Keratinocyte (primary cell): ENCODE data around the gene FREM3. TPM values are rescaled to one million over a fixed set of nuclear protein-coding genes. Genes with fewer than 3 reads are reported as not detected.

Experiments
- DNase-seq: peaks from one replicate; pipeline ENCODE4 v3.0.0-alpha.2; 2011; ENCODE audit warnings: low read depth, missing footprints, low spot score
- FAIRE-seq: peaks from 2 replicates; lab custom pipeline; 2011; peaks lifted over from hg19 to GRCh38; lab: Jason Lieb, UNC
- H2AFZ ChIP-seq: 2 replicates; pipeline ENCODE4 v1.6.0; 2012; ENCODE audit warnings: low read length, control low read depth, inconsistent platforms; ENCODE audit not compliant: control insufficient read depth
- H3K27ac ChIP-seq: 2 replicates; pipeline ENCODE4 v1.5.1; 2011; ENCODE audit warnings: low read length; ENCODE audit not compliant: control insufficient read depth, insufficient read depth
- H3K27me3 ChIP-seq: 3 replicates; pipeline ENCODE4 v1.6.0; 2011; ENCODE audit warnings: low read length; ENCODE audit not compliant: control insufficient read depth, insufficient read depth; ENCODE audit errors: extremely low read depth
- H3K36me3 ChIP-seq, 2 experiments: 2 replicates in 1 of 2; 3 replicates in 1 of 2; pipeline ENCODE4 v1.5.1; 2011; ENCODE audit warnings: low read length in 2 of 2, mild to moderate bottlenecking in 1 of 2; ENCODE audit not compliant: control insufficient read depth in 2 of 2, insufficient read depth in 2 of 2; ENCODE audit errors: extremely low read depth in 1 of 2
- H3K4me1 ChIP-seq: 3 replicates; pipeline ENCODE4 v1.5.1; 2011; ENCODE audit warnings: low read length; ENCODE audit not compliant: control insufficient read depth, insufficient read depth; ENCODE audit errors: extremely low read depth
- H3K4me2 ChIP-seq: 3 replicates; pipeline ENCODE4 v1.6.0; 2011; ENCODE audit warnings: low read depth, low read length; ENCODE audit not compliant: control insufficient read depth, insufficient read depth; ENCODE audit errors: extremely low read depth
- H3K4me3 ChIP-seq, 3 experiments: fragments of 200-600 bp in 1 of 3; sonication (generic) in 1 of 3; 2 replicates in 2 of 3; 3 replicates in 1 of 3; pipeline ENCODE4 v1.5.1; 2011 to 2016; ENCODE audit warnings: low read length in 3 of 3, mild to moderate bottlenecking in 3 of 3, control low read depth in 2 of 3, inconsistent platforms in 1 of 3, low read depth in 1 of 3, mixed read lengths in 1 of 3, mixed run types in 1 of 3, moderate library complexity in 1 of 3; ENCODE audit not compliant: control insufficient read depth in 2 of 3, insufficient read depth in 2 of 3; ENCODE audit errors: extremely low read depth in 1 of 3
- H3K79me2 ChIP-seq: 2 replicates; pipeline ENCODE4 v1.6.0; 2012; ENCODE audit warnings: low read length; ENCODE audit not compliant: control insufficient read depth, insufficient read depth
- H3K9ac ChIP-seq: 3 replicates; pipeline ENCODE4 v1.6.0; 2011; ENCODE audit warnings: low read length; ENCODE audit not compliant: control insufficient read depth, insufficient read depth; ENCODE audit errors: extremely low read depth
- H3K9me1 ChIP-seq: 3 replicates; pipeline ENCODE4 v1.6.0; 2011; ENCODE audit warnings: low read length; ENCODE audit not compliant: control insufficient read depth, insufficient read depth; ENCODE audit errors: extremely low read depth
- H3K9me3 ChIP-seq: 2 replicates; pipeline ENCODE4 v1.5.1; 2012; ENCODE audit warnings: low read depth, low read length; ENCODE audit not compliant: control insufficient read depth
- H4K20me1 ChIP-seq: 3 replicates; pipeline ENCODE4 v1.6.0; 2011; ENCODE audit warnings: low read length; ENCODE audit not compliant: control insufficient read depth, insufficient read depth; ENCODE audit errors: extremely low read depth
- EZH2 ChIP-seq: IDR thresholded peaks from one replicate; pipeline ENCODE4 v1.6.1; 2012; ENCODE audit warnings: inconsistent platforms, mild to moderate bottlenecking, low read length, moderate library complexity
- dilution Hi-C: fragments of 300-500 bp; cut with MboI; formaldehyde crosslinking; loops from one replicate; pipeline ENCODE4 v1.7.0; 2020; ENCODE audit warnings: low sequenced_read_pairs; ENCODE audit not compliant: extremely low pct_ligation_motif_present
- polyA plus RNA-seq, 5 experiments: library from polyadenylated mRNA; depleted of rRNA in 3 of 5; stranded (reverse) in 3 of 5; stranded (forward) in 1 of 5; unstranded in 1 of 5; fragments of >200 nt; gene quantifications; 1 replicate in 1 of 5; 2 replicates in 3 of 5; 3 replicates in 1 of 5; pipeline versions ENCODE4 v1.2.1 to v1.2.3, GENCODE V29; 2011 to 2012; ENCODE audit warnings: missing spikeins in 2 of 5, low read depth in 1 of 5, low replicate concordance in 1 of 5
- TF ChIP-seq, protein P1 (sequence below), 3 experiments: IDR thresholded peaks in 1 of 3; conservative IDR thresholded peaks in 1 of 3; optimal IDR thresholded peaks in 1 of 3; 2 replicates in 2 of 3; 3 replicates in 1 of 3; pipeline versions ENCODE3 to v1.5.1; 2011; ENCODE audit warnings: low read length in 3 of 3, mild to moderate bottlenecking in 3 of 3, moderate library complexity in 2 of 3, control low read depth in 1 of 3, inconsistent platforms in 1 of 3; ENCODE audit not compliant: insufficient read depth in 2 of 3; ENCODE audit errors: extremely low read depth in 1 of 3

FREM3 gene
- polyA plus RNA-seq, 1 donor (not counting 4 experiments of a cell fraction or from before 2014, with no cell fraction given), result not detected

DNA sequence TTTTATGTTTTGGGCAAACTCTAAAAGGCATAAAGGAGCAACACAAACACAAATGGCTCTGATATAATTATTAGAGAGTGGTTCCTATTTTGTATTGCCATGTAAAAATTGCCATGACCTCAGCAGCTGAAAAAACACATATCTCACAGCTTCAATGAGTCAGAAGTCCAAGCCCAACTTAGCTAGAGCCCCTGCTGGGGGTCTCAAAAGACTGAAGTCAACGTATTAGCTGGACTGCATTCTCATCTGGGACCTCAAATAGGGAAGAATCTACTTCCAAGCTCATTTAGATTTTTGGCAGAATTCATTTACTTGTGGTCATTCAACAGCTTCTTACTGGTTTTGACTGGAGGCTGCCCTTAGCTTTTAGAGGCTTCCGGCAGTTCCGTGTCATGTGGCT is 47.4 kb downstream of the FREM3 start:
- Histone ChIP-seq H4K20me1 (no peaks in the 10 kb centered on the region), H3K4me1 (no peaks in the 10 kb centered on the region), H3K27me3 (no peaks in the 10 kb centered on the region), H3K27ac (no peak overlapping the region), H3K4me3 (no peak overlapping the region), H3K9ac (no peak overlapping the region), H3K9me3 (no peaks in the 10 kb centered on the region), H3K79me2 (no peaks in the 10 kb centered on the region), H3K9me1 (no peaks in the 10 kb centered on the region), H3K4me2 (no peak overlapping the region), H2AFZ (no peak overlapping the region), H3K36me3 (no peaks in the 10 kb centered on the region)
- FAIRE-seq (no peak), DNase-seq (no peak)
- TF ChIP-seq EZH2, result no peak
- TF ChIP-seq, protein P1, sequence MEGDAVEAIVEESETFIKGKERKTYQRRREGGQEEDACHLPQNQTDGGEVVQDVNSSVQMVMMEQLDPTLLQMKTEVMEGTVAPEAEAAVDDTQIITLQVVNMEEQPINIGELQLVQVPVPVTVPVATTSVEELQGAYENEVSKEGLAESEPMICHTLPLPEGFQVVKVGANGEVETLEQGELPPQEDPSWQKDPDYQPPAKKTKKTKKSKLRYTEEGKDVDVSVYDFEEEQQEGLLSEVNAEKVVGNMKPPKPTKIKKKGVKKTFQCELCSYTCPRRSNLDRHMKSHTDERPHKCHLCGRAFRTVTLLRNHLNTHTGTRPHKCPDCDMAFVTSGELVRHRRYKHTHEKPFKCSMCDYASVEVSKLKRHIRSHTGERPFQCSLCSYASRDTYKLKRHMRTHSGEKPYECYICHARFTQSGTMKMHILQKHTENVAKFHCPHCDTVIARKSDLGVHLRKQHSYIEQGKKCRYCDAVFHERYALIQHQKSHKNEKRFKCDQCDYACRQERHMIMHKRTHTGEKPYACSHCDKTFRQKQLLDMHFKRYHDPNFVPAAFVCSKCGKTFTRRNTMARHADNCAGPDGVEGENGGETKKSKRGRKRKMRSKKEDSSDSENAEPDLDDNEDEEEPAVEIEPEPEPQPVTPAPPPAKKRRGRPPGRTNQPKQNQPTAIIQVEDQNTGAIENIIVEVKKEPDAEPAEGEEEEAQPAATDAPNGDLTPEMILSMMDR (optimal IDR thresholded peaks at IDR 0.05 in 1 of 3, IDR thresholded peaks at IDR 0.05 in 1 of 3, conservative IDR thresholded peaks at IDR 0.05 in 1 of 3; ENCODE audit: extremely low read depth in 1 of 3, insufficient read depth in 2 of 3, low read length in 3 of 3), result no peak
- dilution Hi-C loops, result no loop called here

DNA sequence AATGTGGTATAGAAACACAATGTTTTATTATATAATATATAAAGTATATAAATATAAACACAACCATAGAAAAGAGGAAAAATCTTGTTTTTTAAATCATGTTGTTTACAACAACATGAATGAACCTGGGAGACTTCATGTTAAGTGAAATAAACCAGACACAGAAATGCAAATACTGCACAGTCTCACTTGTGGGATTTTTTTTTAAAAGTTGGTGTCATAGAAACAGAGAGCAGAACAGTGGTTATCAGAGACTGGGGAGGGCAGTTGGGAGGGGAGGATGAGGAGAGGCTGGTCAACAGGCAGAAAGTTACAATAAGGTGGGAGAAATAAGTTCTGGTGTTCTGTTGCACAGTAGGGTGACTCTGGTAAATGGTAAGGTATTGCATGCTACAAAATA is 57.1 kb downstream of the FREM3 start:
- FAIRE-seq (no peak), DNase-seq (no peak)
- Histone ChIP-seq H3K4me3 (no peak overlapping the region), H3K9ac (no peak overlapping the region), H3K4me1 (no peaks in the 10 kb centered on the region), H3K79me2 (no peaks in the 10 kb centered on the region), H3K27ac (no peak overlapping the region), H3K27me3 (no peaks in the 10 kb centered on the region), H3K9me1 (no peaks in the 10 kb centered on the region), H3K4me2 (no peak overlapping the region), H3K9me3 (no peaks in the 10 kb centered on the region), H3K36me3 (no peaks in the 10 kb centered on the region), H4K20me1 (no peaks in the 10 kb centered on the region), H2AFZ (no peak overlapping the region)
- TF ChIP-seq EZH2, result no peak
- TF ChIP-seq, protein P1 (optimal IDR thresholded peaks at IDR 0.05 in 1 of 3, IDR thresholded peaks at IDR 0.05 in 1 of 3, conservative IDR thresholded peaks at IDR 0.05 in 1 of 3; ENCODE audit: extremely low read depth in 1 of 3, insufficient read depth in 2 of 3, low read length in 3 of 3), result no peak
- dilution Hi-C loops, result no loop called here
